Osteocyte (in vitro differentiated cells): ENCODE results near the gene CADM1. TPM values are rescaled to one million over a fixed set of nuclear protein-coding genes. Genes with fewer than 3 reads are reported as not detected.

Experiments used
- DNase-seq: peaks from one replicate; pipeline ENCODE4 v3.0.0; 2021; ENCODE audit warnings: mixed read lengths; ENCODE audit not compliant: unreplicated experiment; ENCODE audit errors: extremely low spot score
- H3K27ac Mint-ChIP-seq: one replicate; pipeline ENCODE4 v1.8.0; 2021; ENCODE audit warnings: mild to moderate bottlenecking, mixed read lengths; ENCODE audit not compliant: unreplicated experiment
- H3K27me3 Mint-ChIP-seq: one replicate; pipeline ENCODE4 v1.8.0; 2021; ENCODE audit warnings: mixed read lengths; ENCODE audit not compliant: unreplicated experiment
- H3K36me3 Mint-ChIP-seq: one replicate; pipeline ENCODE4 v1.8.0; 2021; ENCODE audit warnings: mixed read lengths; ENCODE audit not compliant: unreplicated experiment
- H3K4me1 Mint-ChIP-seq: one replicate; pipeline ENCODE4 v1.8.0; 2021; ENCODE audit warnings: mixed read lengths; ENCODE audit not compliant: unreplicated experiment
- H3K4me3 Mint-ChIP-seq: one replicate; pipeline ENCODE4 v1.8.0; 2021; ENCODE audit warnings: mild to moderate bottlenecking, moderate library complexity, mixed read lengths; ENCODE audit not compliant: unreplicated experiment
- H3K9me3 Mint-ChIP-seq: one replicate; pipeline ENCODE4 v1.8.0; 2021; ENCODE audit warnings: mixed read lengths; ENCODE audit not compliant: unreplicated experiment
- total RNA-seq: library from RNA; stranded (reverse); gene quantifications from 2 replicates; pipeline ENCODE4 v1.2.1, GENCODE V29; 2021
- TF ChIP-seq, protein P1 (sequence below): fragments of 200-600 bp; sonication (generic); IDR thresholded peaks from 2 replicates; pipeline ENCODE4 v1.5.0; 2021; ENCODE audit warnings: antibody characterized with exemption, mild to moderate bottlenecking, moderate library complexity

CADM1 gene
- total RNA-seq, 1 donor from 2014 or later = 24.2 TPM

DNA sequence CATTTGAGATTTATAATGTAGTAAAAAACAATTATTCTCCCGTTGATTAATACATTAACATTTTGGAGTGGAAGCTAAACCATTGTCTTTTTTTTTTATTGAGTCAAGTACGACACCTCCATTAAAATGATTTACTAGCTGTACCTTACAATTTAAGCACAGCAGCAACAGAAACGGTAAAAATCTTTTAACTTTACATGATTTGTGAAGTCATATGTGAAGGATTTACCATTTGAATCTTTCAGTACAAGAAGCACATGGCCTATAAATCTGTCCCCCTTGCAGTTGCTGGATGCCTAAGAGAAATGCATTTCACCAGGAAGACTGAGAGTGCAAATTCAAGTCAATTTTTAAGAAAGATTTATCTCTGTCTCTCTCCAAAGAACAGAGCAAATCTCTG lies 324.6 kb downstream of the CADM1 start:
- H3K27me3 Mint-ChIP-seq = peaks cover 10% of the 10 kb centered on the region
- H3K4me3 Mint-ChIP-seq = no peak overlapping the region
- no peak overlapping the region for H3K27ac Mint-ChIP-seq
- no peak for DNase-seq
- H3K36me3 Mint-ChIP-seq = no peaks in the 10 kb centered on the region
- H3K9me3 Mint-ChIP-seq = no peaks in the 10 kb centered on the region
- TF ChIP-seq, protein P1, sequence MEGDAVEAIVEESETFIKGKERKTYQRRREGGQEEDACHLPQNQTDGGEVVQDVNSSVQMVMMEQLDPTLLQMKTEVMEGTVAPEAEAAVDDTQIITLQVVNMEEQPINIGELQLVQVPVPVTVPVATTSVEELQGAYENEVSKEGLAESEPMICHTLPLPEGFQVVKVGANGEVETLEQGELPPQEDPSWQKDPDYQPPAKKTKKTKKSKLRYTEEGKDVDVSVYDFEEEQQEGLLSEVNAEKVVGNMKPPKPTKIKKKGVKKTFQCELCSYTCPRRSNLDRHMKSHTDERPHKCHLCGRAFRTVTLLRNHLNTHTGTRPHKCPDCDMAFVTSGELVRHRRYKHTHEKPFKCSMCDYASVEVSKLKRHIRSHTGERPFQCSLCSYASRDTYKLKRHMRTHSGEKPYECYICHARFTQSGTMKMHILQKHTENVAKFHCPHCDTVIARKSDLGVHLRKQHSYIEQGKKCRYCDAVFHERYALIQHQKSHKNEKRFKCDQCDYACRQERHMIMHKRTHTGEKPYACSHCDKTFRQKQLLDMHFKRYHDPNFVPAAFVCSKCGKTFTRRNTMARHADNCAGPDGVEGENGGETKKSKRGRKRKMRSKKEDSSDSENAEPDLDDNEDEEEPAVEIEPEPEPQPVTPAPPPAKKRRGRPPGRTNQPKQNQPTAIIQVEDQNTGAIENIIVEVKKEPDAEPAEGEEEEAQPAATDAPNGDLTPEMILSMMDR = no peak
- H3K4me1 Mint-ChIP-seq = no peaks in the 10 kb centered on the region

DNA sequence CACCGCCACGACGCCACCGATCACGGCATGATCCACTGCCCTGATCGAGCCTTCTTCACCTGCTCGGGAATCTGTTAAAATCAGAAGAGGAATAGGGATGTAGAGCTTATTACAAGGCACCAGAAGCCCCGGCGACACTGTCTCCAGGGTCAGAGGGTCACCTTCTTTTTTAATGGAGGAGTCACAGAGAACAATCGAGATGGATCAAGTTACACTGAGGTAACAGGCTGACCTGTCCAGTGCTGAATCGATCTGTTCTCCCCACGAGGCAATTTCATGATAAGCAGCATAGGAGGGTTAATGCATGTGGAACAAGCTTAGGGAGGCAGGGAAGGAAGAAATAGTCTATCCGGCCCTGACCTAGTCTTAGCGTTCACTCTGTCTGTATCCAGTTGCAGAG lies 325.5 kb downstream of the CADM1 start:
- Mint-ChIP-seq H3K36me3 (no peaks in the 10 kb centered on the region), H3K4me3 (no peak overlapping the region), H3K27ac (no peak overlapping the region), H3K27me3 (peaks cover 10% of the 10 kb centered on the region), H3K9me3 (no peaks in the 10 kb centered on the region), H3K4me1 (no peaks in the 10 kb centered on the region)
- TF ChIP-seq, protein P1 = no peak
- no peak for DNase-seq

DNA sequence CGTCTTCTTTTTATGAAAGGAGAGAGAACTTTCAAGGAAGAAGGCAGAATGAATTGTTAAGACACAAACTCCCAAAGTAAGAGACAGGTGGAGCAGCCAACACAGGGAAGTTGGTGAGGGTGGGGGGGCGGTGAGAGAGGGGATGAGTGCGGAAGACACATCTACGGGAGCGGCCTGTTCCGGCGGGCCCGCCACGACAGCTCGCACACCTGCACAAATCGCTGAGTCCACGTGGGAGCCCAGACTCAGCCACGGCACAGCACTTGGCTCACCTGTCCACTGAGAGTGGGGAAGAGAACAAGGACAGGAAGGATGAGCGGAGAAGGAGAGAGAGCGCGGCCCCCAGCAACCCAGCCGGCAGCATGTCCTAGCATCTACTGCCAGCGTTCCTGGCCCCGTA lies 331.1 kb downstream of the CADM1 start:
- H3K4me1 Mint-ChIP-seq = no peaks in the 10 kb centered on the region
- H3K27me3 Mint-ChIP-seq = no peaks in the 10 kb centered on the region
- H3K36me3 Mint-ChIP-seq = no peaks in the 10 kb centered on the region
- TF ChIP-seq, protein P1 = no peak
- no peak for DNase-seq
- no peak overlapping the region for H3K4me3 Mint-ChIP-seq
- no peaks in the 10 kb centered on the region for H3K9me3 Mint-ChIP-seq
- H3K27ac Mint-ChIP-seq = no peak overlapping the region

DNA sequence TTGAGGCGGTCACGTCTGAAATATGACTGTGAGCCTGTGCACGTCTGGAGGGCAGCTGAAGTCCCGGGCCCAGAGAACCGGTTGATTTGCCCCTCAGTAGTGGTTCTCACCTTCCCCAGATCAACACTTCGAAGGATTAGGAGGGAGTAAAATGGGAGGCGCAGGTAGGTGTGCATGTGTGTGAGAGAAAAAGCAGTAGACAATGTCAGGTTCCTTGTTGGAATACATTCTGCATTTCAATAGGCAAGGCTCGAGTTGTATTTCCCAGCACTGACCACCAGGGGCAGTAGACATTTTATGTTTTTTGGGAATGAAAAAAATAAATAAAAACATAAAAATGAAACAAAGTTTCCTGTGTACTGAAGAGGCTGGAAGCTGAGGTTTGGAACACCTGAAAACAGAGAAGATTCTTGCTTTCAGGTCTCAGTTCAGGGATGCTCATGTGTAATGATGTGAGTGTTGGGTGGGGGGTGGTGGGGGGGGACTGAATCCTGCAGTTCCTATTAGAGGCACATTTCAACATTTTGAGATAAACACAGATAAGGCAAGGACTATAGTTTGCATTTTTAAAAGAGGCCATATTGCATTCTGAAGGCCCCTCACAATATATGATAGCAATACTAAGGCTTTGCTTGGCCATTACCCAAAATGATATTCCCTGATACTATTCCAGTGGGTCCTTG lies 333.9 kb downstream of the CADM1 start:
- DNase-seq = peak; percentile 80
- Mint-ChIP-seq H3K27me3 (peaks cover 17% of the 10 kb centered on the region), H3K4me3 (no peak overlapping the region), H3K4me1 (no peaks in the 10 kb centered on the region), H3K36me3 (no peaks in the 10 kb centered on the region), H3K27ac (no peak overlapping the region), H3K9me3 (no peaks in the 10 kb centered on the region)
- TF ChIP-seq, protein P1 = peak; percentile 73

DNA sequence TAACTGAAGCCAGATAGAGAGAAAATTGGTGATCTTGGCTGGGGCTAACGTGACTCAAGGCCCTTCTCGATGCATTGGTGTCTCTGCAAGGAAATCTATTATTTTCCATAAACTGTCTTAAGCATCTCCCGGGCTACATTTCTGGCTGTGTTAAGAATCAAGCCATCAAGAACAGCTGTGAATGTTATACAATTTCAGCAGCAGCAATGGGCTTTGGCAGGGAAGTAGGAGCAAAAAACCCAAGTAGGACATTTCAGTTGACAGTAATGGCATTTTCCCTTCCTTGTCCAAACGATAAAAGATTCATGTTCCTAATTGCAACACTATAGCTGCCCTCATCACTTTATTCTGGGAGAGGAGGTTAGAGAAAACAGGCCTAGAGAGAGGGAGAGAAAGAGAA lies 335.0 kb downstream of the CADM1 start:
- Mint-ChIP-seq H3K9me3 (no peaks in the 10 kb centered on the region), H3K36me3 (no peaks in the 10 kb centered on the region), H3K4me3 (no peak overlapping the region), H3K27me3 (peaks cover 24% of the 10 kb centered on the region), H3K27ac (no peak overlapping the region), H3K4me1 (peaks cover 4% of the 10 kb centered on the region)
- TF ChIP-seq, protein P1 = no peak
- DNase-seq = no peak
